ENCODE measurements around the gene RAB42. TPM values are rescaled to one million over a fixed set of nuclear protein-coding genes. Genes with fewer than 3 reads are reported as not detected.

The RAB42 gene
- total and polyA plus RNA-seq, 9 of the 15 experiments (the other 6 are each of a cell fraction or from before 2014, with no cell fraction given) = 0.07 to 0.14 (median 0.12) TPM; not detected in 6

GRCh38 chr1:28642847-28643635, 51.0 kb downstream of the RAB42 start, which contains the start of gene TAF12 (continued):
- TF ChIP-seq HDAC2 (IDR thresholded peaks at IDR 0.05) = no peak
- TF ChIP-seq SUPT5H (IDR thresholded peaks at IDR 0.05) = peak; percentile 99
- peak; percentile 57; the same call in 1 of the 2 replicates for TF ChIP-seq FOSL1 (tag; conservative IDR thresholded peaks at IDR 0.05)
- 0 out of 2 replicates have a peak, but pooled peaks have one; percentile 38 for TF ChIP-seq ARID3B (CRISPR knock-in tag; IDR thresholded peaks at IDR 0.05; ENCODE audit: borderline replicate concordance)
- TF ChIP-seq ZBTB8A (IDR thresholded peaks at IDR 0.05; ENCODE audit: partially characterized antibody) = no peak
- peak; percentile 91 for TF ChIP-seq TFAP4 (CRISPR knock-in tag; IDR thresholded peaks at IDR 0.05; ENCODE audit: borderline replicate concordance)
- peak; percentile 92; the same call in 1 of the 2 replicates for TF ChIP-seq CBX1 (IDR thresholded peaks at IDR 0.05; ENCODE audit: low read depth)
- no peak for TF ChIP-seq KAT8 (IDR thresholded peaks at IDR 0.05; ENCODE audit: low read depth)
- TF ChIP-seq MECOM (CRISPR knock-in tag; IDR thresholded peaks at IDR 0.05) = no peak
- TF ChIP-seq RCOR1 (IDR thresholded peaks at IDR 0.05; ENCODE audit: borderline replicate concordance in 1 of 2, low read depth in 2 of 2, low read length in 2 of 2) = peak in 1 of 2 experiments; percentile 44; a peak in 1 of 4 replicates
- peak; percentile 82 for TF ChIP-seq AFF4 (CRISPR knock-in tag; IDR thresholded peaks at IDR 0.05)
- peak; percentile 100 for TF ChIP-seq MYC (IDR thresholded peaks at IDR 0.05; ENCODE audit: low read depth, low read length)
- TF ChIP-seq MYC (CRISPR knock-in tag; IDR thresholded peaks at IDR 0.05; ENCODE audit: borderline replicate concordance, low read depth) = peak; percentile 90
- peak; percentile 91 for TF ChIP-seq CHCHD3 (CRISPR knock-in tag; IDR thresholded peaks at IDR 0.05)
- TF ChIP-seq USF2 (CRISPR knock-in tag; IDR thresholded peaks at IDR 0.05) = peak; percentile 86
- TF ChIP-seq IRF2 (CRISPR knock-in tag; IDR thresholded peaks at IDR 0.05) = no peak
- peak; percentile 92 for TF ChIP-seq CXXC5 (CRISPR knock-in tag; IDR thresholded peaks at IDR 0.05)
- no peak for TF ChIP-seq IRF9 (tag; IDR thresholded peaks at IDR 0.05)
- peak; percentile 95 for TF ChIP-seq USF1 (CRISPR knock-in tag; IDR thresholded peaks at IDR 0.05)
